HG03460 (cell line): ENCODE results near the gene MPZ.

ENCODE experiments used
- ATAC-seq: cut with Tn5 transposase; IDR thresholded peaks from one replicate; pipeline ENCODE4 v1.9.1; 2021; ENCODE audit not compliant: unreplicated experiment

Gene MPZ

DNA sequence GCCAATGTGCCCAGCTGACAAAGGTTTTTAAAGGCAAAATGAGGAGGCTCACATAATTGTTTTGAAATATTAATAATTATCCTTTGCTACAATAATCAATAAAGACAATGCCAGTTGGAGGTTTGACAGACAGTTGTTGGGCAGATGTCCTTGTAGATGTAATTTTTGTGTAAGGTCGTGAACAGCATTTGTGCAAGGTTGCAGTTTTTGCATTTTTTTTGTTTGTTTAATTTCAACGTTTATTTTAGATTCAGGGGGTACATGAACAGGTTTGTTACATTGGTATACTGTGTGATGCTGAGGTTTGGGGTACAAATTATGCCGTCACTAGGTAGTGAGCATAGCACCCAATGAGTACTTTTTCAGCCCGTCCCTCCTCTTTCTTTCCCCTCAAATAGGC lies 9.3 kb downstream of the MPZ start:
- ATAC-seq = no peak

DNA sequence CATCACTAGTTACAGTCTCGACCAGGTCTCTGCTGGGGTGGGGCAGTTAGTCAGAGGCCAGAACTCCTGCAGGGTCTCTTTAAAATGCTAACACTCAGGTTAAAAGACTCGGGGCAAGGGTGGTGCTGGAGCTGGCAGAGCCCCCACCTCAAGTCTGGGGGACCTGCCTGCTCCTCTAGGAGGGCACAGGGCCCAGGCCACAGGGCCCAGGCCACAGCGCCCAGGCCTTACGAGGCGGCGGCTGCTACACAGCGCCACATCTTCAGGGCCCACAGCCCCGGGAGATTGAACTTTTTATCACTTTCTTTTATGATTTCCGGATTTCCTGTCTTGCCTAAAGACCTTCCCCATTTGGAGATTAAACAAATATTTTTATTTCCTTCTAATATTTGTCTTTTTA lies 10.4 kb downstream of the MPZ start:
- ATAC-seq = no peak

DNA sequence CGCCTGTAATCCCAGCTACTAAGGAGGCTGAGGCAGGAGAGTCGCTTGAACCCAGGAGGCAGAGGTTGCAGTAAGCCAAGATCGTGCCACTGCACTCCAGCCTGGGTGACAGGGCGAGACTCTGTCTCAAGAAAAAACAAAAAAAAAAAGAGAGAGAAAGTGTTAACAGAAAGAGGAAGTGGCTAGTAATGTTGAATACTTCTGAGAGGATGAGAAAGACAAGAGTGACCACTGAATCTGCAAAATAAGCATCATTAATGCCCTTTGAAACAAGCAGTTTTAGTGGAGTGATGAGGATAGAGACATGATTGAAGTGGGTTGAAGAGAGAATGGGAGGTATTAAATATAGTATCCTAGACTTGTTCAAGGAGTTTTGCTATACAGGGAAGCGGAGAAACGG lies 11.7 kb downstream of the MPZ start:
- ATAC-seq = peak; percentile 68

- ATAC-seq = no peak
Observed at GRCh38 chr1:161297415-161297814, 12.4 kb downstream of the MPZ start.

- no peak for ATAC-seq
Observed at GRCh38 chr1:161290779-161291178, 19.0 kb downstream of the MPZ start.

DNA sequence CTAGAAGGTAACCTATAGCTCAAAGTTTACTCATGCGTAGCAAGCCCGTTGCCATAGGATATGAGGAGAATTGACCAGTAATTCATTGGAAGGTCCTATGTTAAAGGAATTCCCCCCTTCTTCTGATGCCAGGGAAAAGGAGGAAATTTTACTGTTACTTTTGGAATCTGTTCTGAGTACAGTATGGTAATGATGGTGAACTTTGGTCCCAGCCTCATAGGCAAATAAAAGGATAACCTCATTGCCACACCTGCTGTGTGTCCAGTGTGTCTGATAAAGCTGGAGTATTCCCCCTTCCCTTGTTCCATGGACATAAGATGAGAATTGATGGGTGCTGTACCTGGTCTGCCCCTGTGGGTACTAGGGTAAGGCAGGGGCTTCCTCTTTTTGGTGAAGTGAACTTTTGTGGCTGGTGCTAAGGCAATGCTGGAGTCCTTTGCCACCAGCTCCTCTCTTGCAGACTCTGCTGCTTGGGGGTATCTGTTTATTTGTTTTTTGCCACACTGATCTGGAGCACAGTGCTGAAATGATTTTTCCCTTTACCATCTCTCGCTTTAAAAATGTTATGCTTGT lies 22.2 kb downstream of the MPZ start:
- ATAC-seq = no peak

DNA sequence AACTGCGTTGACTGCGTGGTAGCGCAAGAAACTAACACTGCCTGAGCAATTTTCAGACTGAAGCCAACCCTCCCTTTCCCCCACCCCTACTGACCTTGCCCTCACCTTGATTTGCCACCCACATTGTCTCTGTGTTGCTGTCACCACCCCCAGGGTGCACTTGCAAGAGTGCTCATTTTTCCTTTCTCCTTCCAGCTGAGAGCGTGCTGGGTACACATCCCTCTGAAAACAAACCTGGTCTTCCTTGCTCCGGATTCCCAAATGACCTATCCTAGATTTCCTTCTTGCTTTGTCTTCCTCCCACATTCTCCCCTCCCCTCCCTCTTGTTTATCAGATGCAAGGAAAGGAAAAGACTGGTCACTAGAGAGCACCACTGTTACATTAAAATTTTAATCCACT lies 24.2 kb downstream of the MPZ start:
- ATAC-seq = no peak

- ATAC-seq = no peak
Observed at GRCh38 chr1:161285113-161285512, 24.7 kb downstream of the MPZ start.

- ATAC-seq = no peak
Observed at GRCh38 chr1:161282991-161283390, 26.8 kb downstream of the MPZ start.

- ATAC-seq = no peak
Observed at GRCh38 chr1:161274874-161275273, 34.9 kb downstream of the MPZ start.

GRCh38 chr1:161273402-161273801 lies 36.4 kb downstream of the MPZ start:
- no peak for ATAC-seq

DNA sequence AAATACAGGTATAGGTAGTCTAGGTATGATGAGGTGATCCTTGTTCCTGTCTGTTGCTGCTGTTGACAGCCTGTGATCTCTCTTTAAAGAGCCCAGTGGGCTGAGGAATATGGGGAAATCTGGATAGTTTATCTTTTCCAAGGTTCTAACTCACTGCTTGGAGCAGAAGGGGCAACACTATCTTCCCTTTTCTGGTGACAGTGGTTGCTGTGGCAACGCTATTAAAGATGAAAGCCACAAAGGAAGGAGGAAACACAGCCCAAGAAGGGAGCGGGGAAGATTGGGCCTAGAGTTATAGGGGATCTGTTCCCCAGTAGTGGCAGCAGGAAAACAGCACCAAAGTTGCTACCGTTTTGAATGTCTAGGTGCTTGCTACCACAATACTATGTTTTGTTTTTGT lies 42.4 kb downstream of the MPZ start:
- ATAC-seq = no peak

DNA sequence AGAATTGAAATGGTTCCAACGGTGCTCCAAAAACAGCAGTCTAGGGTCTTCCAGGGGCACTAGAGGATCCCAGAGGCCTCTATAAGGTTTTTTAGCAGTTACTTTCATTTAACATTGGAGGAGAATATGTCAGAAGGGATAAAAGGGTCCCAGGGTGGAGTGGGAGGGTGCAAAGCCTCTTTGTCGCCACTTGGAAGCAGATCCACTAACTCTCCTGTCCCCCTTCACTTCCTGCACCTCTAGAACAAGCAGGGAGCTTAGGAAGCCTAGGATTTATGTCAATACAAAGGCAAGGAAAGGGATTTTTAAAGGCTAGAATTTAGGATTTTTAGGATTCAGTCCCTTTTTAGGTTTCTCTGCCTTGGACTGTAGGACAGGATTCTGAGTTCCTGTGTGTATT lies 42.9 kb downstream of the MPZ start:
- no peak for ATAC-seq

GRCh38 chr1:161266202-161266601 lies 43.6 kb downstream of the MPZ start:
- ATAC-seq = no peak

GRCh38 chr1:161265305-161265704 lies 44.5 kb downstream of the MPZ start:
- no peak for ATAC-seq

DNA sequence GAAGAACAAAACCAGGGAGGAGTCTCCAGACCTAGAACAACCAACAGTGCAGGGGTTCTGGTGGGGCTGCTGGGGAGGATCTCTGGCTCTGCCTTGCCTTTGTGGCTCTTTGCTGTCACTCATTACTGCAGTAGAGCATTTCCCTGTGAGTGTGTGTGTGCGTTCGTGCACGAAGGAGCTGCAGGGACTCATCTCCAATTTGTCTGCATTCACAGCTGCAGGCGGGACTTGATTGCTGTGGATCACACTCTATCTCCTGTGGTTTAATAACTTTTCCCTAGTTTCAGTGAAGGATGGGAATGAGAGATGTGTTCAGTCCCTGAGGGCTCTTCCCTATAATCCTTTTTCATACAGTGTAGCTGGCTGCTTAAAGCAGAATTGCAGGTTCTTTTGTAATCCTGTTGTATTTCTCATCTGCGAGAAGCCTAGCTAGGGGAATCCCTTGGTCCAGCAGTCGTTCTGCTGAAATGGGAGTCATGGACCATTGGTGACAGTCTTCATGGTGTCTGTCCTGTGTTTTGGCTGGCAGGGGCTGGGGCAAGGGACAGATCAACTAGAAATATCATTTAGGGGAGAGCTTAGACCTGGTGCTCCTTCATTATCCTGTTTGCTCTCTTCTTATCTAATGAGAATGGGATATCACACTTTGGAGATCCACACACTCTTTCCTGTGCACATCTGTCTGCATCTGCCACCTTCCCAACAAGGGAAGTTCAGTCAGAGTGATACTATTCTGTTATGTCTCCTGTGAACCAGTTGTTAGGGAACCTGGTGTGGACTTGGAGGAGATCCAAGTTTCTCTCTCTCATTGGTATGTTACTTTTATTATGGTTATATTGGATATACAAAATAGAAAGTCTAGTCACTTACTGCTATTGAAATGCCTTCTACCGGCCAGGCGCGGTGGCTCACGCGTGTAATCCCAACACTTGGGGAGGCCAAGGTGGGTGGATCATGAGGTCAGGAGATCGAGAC lies 48.2 kb downstream of the MPZ start:
- no peak for ATAC-seq

DNA sequence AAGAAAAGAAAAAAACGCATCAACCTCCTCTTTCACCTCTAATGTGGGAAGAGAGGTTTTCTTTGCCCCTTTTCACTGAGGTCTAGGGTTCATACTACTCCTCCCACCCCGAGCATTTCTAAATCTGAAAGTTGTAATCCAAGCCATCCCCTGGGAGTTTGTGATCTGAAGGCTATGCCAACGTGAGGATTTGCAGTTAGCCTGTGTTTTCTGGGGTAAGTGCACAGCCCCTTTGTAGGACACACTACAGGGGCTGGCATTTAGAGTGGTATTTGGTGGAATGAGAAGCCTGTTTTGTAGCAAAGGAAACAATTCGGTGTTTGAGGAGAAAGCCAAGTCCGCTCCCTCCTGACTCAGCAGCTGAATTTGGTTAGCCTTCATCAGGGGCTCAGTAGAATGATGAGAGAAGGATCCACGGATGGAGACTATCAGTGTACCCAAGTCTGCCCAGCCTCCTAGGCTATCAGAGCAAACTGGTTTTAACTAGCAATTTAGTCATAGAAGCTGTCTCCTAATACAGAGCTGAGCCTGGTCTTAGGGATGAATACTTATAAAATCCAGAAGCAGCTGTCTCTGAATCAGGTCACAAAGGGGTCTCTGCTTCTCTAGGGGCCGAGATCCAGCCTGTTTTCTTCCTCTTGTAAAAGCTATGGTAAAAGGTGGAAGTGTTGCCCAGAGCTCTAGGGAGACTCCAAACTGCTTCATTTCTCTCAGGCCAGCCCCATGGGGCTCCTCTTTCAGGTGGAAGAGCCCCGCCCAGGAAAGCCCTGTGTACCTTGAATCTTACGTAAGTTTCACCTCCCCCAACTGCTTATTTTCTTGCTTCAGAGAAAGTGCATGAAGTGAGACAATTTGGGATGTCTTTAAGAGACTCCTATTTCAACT lies 49.1 kb downstream of the MPZ start:
- ATAC-seq = no peak

DNA sequence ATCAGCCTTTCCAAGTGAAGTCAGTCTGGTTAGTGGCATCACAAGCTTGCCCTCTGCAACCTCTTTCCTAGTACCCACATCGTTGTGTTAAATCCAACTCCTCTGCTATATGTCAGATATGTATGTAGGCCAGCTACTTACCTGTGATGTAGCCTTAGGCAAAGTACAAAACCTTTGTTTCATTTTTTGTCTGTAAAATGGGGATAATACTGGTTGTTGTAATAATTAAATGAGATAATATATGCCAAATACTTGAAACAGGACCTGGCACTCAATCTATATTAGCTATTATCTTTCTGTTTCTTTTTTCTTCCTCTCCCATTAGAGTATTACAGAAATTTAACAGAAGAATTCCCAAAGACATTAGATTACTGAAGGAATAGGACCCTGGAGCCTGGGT lies 50.0 kb downstream of the MPZ start:
- ATAC-seq = no peak

DNA sequence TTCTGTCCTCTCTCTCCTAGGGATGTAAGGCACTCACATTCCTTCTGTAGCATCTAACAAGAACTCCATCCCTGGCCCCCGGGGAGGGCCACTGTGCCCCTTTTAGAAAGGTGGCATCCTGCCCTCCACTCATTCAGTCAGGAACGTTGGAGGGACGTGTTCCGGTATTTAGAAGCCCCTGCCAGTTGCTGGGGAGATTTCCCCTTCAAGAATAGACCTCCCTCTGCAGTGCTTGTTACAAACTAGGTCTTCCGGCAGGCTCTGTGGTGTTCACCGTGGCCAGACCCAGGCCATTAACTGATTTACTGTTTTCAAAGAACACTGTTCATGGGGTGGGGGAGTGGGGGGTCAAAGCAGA lies 50.4 kb downstream of the MPZ start:
- ATAC-seq = no peak

DNA sequence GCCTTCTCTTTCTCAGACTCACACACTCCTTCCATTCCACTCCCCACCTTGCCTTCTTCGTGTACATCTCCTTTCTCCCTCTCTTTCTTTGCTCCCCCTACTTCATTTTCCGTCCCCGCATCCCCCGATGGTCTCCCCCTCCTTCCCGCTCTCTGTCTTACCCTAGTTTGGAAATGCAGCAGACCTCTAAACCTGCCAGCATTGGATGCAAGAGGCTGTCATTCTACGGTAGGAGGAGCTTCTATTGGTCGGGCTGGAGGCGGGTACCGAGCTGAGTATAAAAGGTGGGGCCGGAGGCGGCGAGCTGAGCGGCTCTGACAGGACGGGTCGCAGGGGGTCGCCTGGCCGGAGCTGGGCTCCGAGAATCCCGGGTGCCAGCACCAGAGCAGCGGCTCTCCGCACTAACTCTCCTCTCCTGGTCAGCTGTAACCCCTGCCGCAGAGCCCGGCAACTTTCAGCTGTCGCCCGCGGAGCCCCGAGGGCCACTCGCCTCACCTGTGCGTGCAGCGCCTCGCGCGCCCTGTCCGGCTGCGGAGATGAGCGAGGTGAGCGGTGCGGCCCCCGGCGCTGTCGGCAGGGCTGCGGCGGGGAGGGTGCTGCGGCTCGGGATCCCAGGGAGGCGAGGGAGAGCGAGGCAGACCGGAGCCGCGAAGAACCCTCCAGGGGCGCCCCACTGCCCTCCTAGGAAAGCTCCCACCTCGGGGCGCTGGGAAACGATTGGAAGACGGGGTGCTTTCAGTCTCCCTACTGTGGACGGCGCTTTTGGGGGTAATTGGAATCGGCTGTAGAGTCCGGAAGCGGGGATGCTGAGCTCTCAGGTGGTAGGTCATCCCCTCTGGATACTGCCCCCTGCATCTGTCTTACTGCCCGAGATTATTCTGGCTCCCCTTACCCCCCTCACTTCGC lies 51.1 kb downstream of the MPZ start, which contains the start of gene PCP4L1:
Gene PCP4L1 (plus strand): TSS at position 307 of the 906 bp plus-strand sequence. CDS start 230 bp downstream, at position 537.
- no peak for ATAC-seq
